IMR-90 (cell line): ENCODE measurements around the gene ATP2B2. TPM values are rescaled to one million over a fixed set of nuclear protein-coding genes. Genes with fewer than 3 reads are reported as not detected.

ENCODE experiments used
- ATAC-seq: fragments of 200-7000 bp; cut with Tn5 transposase; 2 replicates; pipeline ENCODE4 v1.9.1; 2020; ENCODE audit warnings: low read depth, mild to moderate bottlenecking, moderate library complexity
- BruUV-seq: library from RNA; stranded (reverse); fragments of 400-500 nt; replicated peaks from 2 replicates; lab custom pipeline; 2021; lab: Mats Ljungman, UMichigan
- CTCF ChIA-PET: fragments of 300-600 bp; formaldehyde crosslinking; extraction: SDS; loops from one replicate; lab custom pipeline; 2021; ENCODE audit warnings: antibody characterized with exemption; lab: Yijun Ruan, JAX
- POLR2A ChIA-PET: fragments of 300-600 bp; sonication (Branson Sonifier 250); formaldehyde crosslinking; loops from one replicate; lab custom pipeline; 2022; ENCODE audit warnings: antibody characterized with exemption; ENCODE audit not compliant: unreplicated experiment; lab: Charles Lee
- DNase-seq: peaks from one replicate; pipeline ENCODE4 v3.0.0; 2013
- H2AFZ ChIP-seq: replicated peaks from 2 replicates; pipeline ENCODE3; 2013; ENCODE audit warnings: low read length, mild to moderate bottlenecking; ENCODE audit not compliant: poor library complexity
- H2AK5ac ChIP-seq: 2 replicates; pipeline ENCODE4 v1.6.1; 2013; ENCODE audit warnings: low read depth, low read length, inconsistent platforms
- H2AK9ac ChIP-seq: replicated peaks from 2 replicates; pipeline ENCODE3; 2013; ENCODE audit warnings: mild to moderate bottlenecking, low read depth, low read length, moderate library complexity; ENCODE audit not compliant: poor library complexity
- H2BK120ac ChIP-seq: 2 replicates; pipeline ENCODE4 v1.6.1; 2013; ENCODE audit warnings: low read depth, low read length, inconsistent platforms
- H2BK15ac ChIP-seq: 3 replicates; pipeline ENCODE4 v1.6.1; 2013; ENCODE audit warnings: low read depth, low read length, inconsistent platforms
- H2BK20ac ChIP-seq: 2 replicates; pipeline ENCODE4 v1.6.1; 2013; ENCODE audit warnings: low read depth, mild to moderate bottlenecking, inconsistent platforms, low read length, moderate library complexity
- H2BK5ac ChIP-seq: 2 replicates; pipeline ENCODE4 v1.6.1; 2013; ENCODE audit warnings: mild to moderate bottlenecking, low read depth, low read length, inconsistent platforms; ENCODE audit not compliant: poor library complexity, severe bottlenecking
- H3K14ac ChIP-seq: replicated peaks from 2 replicates; pipeline ENCODE4 v1.6.1; 2013; ENCODE audit warnings: low read depth, low read length, inconsistent platforms
- H3K18ac ChIP-seq: 2 replicates; pipeline ENCODE4 v1.6.1; 2013; ENCODE audit warnings: low read depth, low read length, control low read depth
- H3K23ac ChIP-seq: 2 replicates; pipeline ENCODE4 v1.6.1; 2013; ENCODE audit warnings: low read depth, low read length, inconsistent platforms
- H3K27ac ChIP-seq: 2 replicates; pipeline ENCODE4 v1.5.1; 2013; ENCODE audit warnings: mild to moderate bottlenecking, control low read depth, low read length; ENCODE audit not compliant: insufficient read depth
- H3K27me3 ChIP-seq: 2 replicates; pipeline ENCODE4 v1.6.1; 2013; ENCODE audit warnings: low read length; ENCODE audit not compliant: control insufficient read depth, insufficient read depth
- H3K36me3 ChIP-seq: 2 replicates; pipeline ENCODE4 v1.6.1; 2013; ENCODE audit warnings: low read length, mixed read lengths; ENCODE audit not compliant: control insufficient read depth, insufficient read depth
- H3K4ac ChIP-seq: 2 replicates; pipeline ENCODE4 v1.6.1; 2013; ENCODE audit warnings: low read depth, low read length, inconsistent platforms
- H3K4me1 ChIP-seq: 2 replicates; pipeline ENCODE4 v1.6.1; 2013; ENCODE audit warnings: low read length, mixed read lengths; ENCODE audit not compliant: control insufficient read depth, insufficient read depth
- H3K4me2 ChIP-seq: 2 replicates; pipeline ENCODE4 v1.6.1; 2013; ENCODE audit warnings: low read depth, mild to moderate bottlenecking, control low read depth, low read length, moderate library complexity
- H3K4me3 ChIP-seq: 2 replicates; pipeline ENCODE4 v1.5.1; 2013; ENCODE audit warnings: low read depth, mild to moderate bottlenecking, control low read depth, low read length, moderate library complexity; ENCODE audit not compliant: insufficient read depth
- H3K56ac ChIP-seq: 2 replicates; pipeline ENCODE4 v1.6.1; 2013; ENCODE audit warnings: low read length, inconsistent platforms; ENCODE audit not compliant: insufficient read depth; ENCODE audit errors: extremely low read depth
- H3K79me1 ChIP-seq, 2 experiments: 2 replicates each; pipeline ENCODE4 v1.6.1; 2013; ENCODE audit warnings: low read length in 2 of 2, inconsistent platforms in 1 of 2, low read depth in 1 of 2
- H3K9ac ChIP-seq: 2 replicates; pipeline ENCODE4 v1.6.1; 2013; ENCODE audit warnings: low read depth, low read length, control low read depth
- H3K9me1 ChIP-seq: 2 replicates; pipeline ENCODE4 v1.6.1; 2013; ENCODE audit warnings: low read length, inconsistent platforms; ENCODE audit not compliant: insufficient read depth
- H3K9me3 ChIP-seq: 2 replicates; pipeline ENCODE4 v1.6.1; 2013; ENCODE audit warnings: low read length; ENCODE audit not compliant: control insufficient read depth, insufficient read depth
- H4K20me1 ChIP-seq: 2 replicates; pipeline ENCODE4 v1.6.1; 2013; ENCODE audit warnings: low read length, inconsistent platforms; ENCODE audit not compliant: insufficient read depth
- H4K5ac ChIP-seq: 2 replicates; pipeline ENCODE4 v1.6.1; 2013; ENCODE audit warnings: mild to moderate bottlenecking, low read depth, low read length, control low read depth
- H4K8ac ChIP-seq, 2 experiments: 2 replicates each; pipeline ENCODE4 v1.6.1; 2013; ENCODE audit warnings: low read depth in 2 of 2, low read length in 2 of 2, control low read depth in 1 of 2, inconsistent platforms in 1 of 2
- H4K91ac ChIP-seq: 2 replicates; pipeline ENCODE4 v1.6.1; 2013; ENCODE audit warnings: low read depth, low read length, inconsistent platforms; ENCODE audit not compliant: insufficient read depth
- MXI1 ChIP-seq: IDR thresholded peaks from 2 replicates; pipeline ENCODE4 v1.6.1; 2012; ENCODE audit warnings: low read depth, mild to moderate bottlenecking, low read length, moderate library complexity, borderline replicate concordance
- WGBS, 2 experiments: methylation state at CpG; one replicate each; pipeline versions ENCODE4 v1.1.5 to v1.1.7; 2013; ENCODE audit warnings: missing lambda C conversion rate in 2 of 2; ENCODE audit not compliant: insufficient read length in 1 of 2; ENCODE audit errors: extremely low coverage in 2 of 2; 5-methylcytosine and 5-hydroxymethylcytosine counted together
- dilution Hi-C: fragments of 300-500 bp; cut with HindIII; formaldehyde crosslinking; loops from one replicate; pipeline ENCODE4 v1.14.3; 2018; ENCODE audit warnings: low sequenced_read_pairs; ENCODE audit not compliant: unreplicated experiment
- in situ Hi-C: fragments of 300-500 bp; cut with MboI; formaldehyde crosslinking; loops from 3 replicates; pipeline ENCODE4 v1.14.3; 2019; ENCODE audit warnings: low sequenced_read_pairs, inconsistent platforms, mixed read lengths
- intact Hi-C: fragments of 100-400 bp; cut with micrococcal nuclease; formaldehyde crosslinking; loops from 2 replicates; pipeline ENCODE4 v1.10.0; 2022
- polyA plus RNA-seq, 3 experiments: library from polyadenylated mRNA; depleted of rRNA; stranded (reverse); fragments of >200 nt; gene quantifications; 2 replicates each; pipeline ENCODE4 v1.2.3, GENCODE V29; 2012; ENCODE audit warnings: low replicate concordance in 1 of 3
- total RNA-seq: library from RNA; depleted of rRNA; stranded (reverse); fragments of >200 nt; gene quantifications from 2 replicates; pipeline ENCODE4 v1.2.3, GENCODE V29; 2012

The ATP2B2 gene
- total and polyA plus RNA-seq, 2 of the 4 experiments (the other 2 are of a cell fraction) = under 0.01 to 0.02 TPM

- H3K23ac ChIP-seq = no peak overlapping the region
- DNase-seq = no peak
- H3K4me2 ChIP-seq = no peak overlapping the region
- no peak overlapping the region for H4K8ac ChIP-seq
- no CpG with 5 or more reads among the region's 7 CpGs for WGBS, 2 experiments
- H2AFZ ChIP-seq = no peak overlapping the region
- H2AK9ac ChIP-seq = no peak overlapping the region
- H3K4me1 ChIP-seq = peaks cover 2% of the 10 kb centered on the region; the same call in 1 of the 2 replicates
- no peaks in the 10 kb centered on the region for H3K79me1 ChIP-seq
- H3K9me3 ChIP-seq = no peaks in the 10 kb centered on the region
- ChIA-PET POLR2A (no interaction called here), CTCF (no interaction called here)
- H2BK15ac ChIP-seq = no peak overlapping the region
- no peak overlapping the region for H3K9ac ChIP-seq
- H3K27ac ChIP-seq = no peak overlapping the region
- no peak overlapping the region for H2AK5ac ChIP-seq
- no peaks in the 10 kb centered on the region for H3K36me3 ChIP-seq
- H2BK20ac ChIP-seq = no peak overlapping the region
- intact Hi-C loops = no loop called here
- no peak for TF ChIP-seq MXI1
- BruUV-seq = no TSS peak
- H3K4ac ChIP-seq = no peak overlapping the region
- no peak overlapping the region for H2BK120ac ChIP-seq
- H3K4me3 ChIP-seq = no peak overlapping the region
- H3K56ac ChIP-seq = no peak overlapping the region
- H2BK5ac ChIP-seq = no peak overlapping the region
- dilution Hi-C loops = no loop called here
- H3K14ac ChIP-seq = no peak overlapping the region
- H4K5ac ChIP-seq = no peak overlapping the region
- H3K9me1 ChIP-seq = no peaks in the 10 kb centered on the region; the same call in 1 of the 2 replicates
- in situ Hi-C loops = no loop called here
- H4K91ac ChIP-seq = no peak overlapping the region
- no peaks in the 10 kb centered on the region for H4K20me1 ChIP-seq
- H3K27me3 ChIP-seq = peaks cover 41% of the 10 kb centered on the region
- ATAC-seq = no peak
- H3K18ac ChIP-seq = no peak overlapping the region
These were observed 125.4 kb downstream of the ATP2B2 start for GRCh38 chr3:10379961-10380360.
